ENCODE data around the gene RAB8B. TPM values are rescaled to one million over a fixed set of nuclear protein-coding genes. Genes with fewer than 3 reads are reported as not detected.
A peak's percentile ranks its signal among the peaks of the same experiment; 100 is the strongest.

The RAB8B gene
- total and polyA plus RNA-seq, 4 donors: 3.8 to 26.5 (median 7.6) TPM

- WGBS: 94% methylated on average over 2 of the region's 2 CpGs
Observed at GRCh38 chr15:63252292-63252691, 62.9 kb downstream of the RAB8B start.

GRCh38 chr15:63254991-63255390 lies 65.6 kb downstream of the RAB8B start:
- Histone ChIP-seq H3K4me1 (ENCODE audit: control insufficient read depth in 4 of 4, insufficient read depth in 4 of 4, low read length in 3 of 4) (no peaks in the 10 kb centered on the region), H3K9me3 (ENCODE audit: control insufficient read depth in 4 of 4, low read length in 3 of 4) (no peaks in the 10 kb centered on the region), H3K27me3 (ENCODE audit: control insufficient read depth in 4 of 4, insufficient read depth in 4 of 4, low read length in 3 of 4) (no peaks in the 10 kb centered on the region), H3K9ac (ENCODE audit: low read depth in 1 of 2, low read length in 2 of 2) (no peak overlapping the region), H3K4me3 (ENCODE audit: low read depth in 1 of 3, low read length in 3 of 3) (no peak overlapping the region), H3K36me3 (ENCODE audit: control insufficient read depth in 4 of 4, insufficient read depth in 3 of 4, low read depth in 1 of 4, low read length in 3 of 4) (peaks cover 4 to 5% (median 4%) of the 10 kb centered on the region in 4 donors), H3K27ac (ENCODE audit: low read depth in 1 of 2, low read length in 2 of 2) (no peak overlapping the region)
- 60% methylated on average over 2 of the region's 2 CpGs for WGBS
- no peak for TF ChIP-seq HNF4G (IDR thresholded peaks at IDR 0.05)
- TF ChIP-seq HNF4A (conservative IDR thresholded peaks at IDR 0.05): no peak
- DNase-seq (ENCODE audit: low spot score): no peak

More at GRCh38 chr15:63252292-63252691, 62.9 kb downstream of the RAB8B start:
- Histone ChIP-seq H3K4me3 (ENCODE audit: low read depth in 1 of 3, low read length in 3 of 3) (no peak overlapping the region), H3K36me3 (ENCODE audit: control insufficient read depth in 4 of 4, insufficient read depth in 3 of 4, low read depth in 1 of 4, low read length in 3 of 4) (peaks cover 2 to 5% (median 4%) of the 10 kb centered on the region in 4 donors), H3K4me1 (ENCODE audit: control insufficient read depth in 4 of 4, insufficient read depth in 4 of 4, low read length in 3 of 4) (no peaks in the 10 kb centered on the region), H3K9me3 (ENCODE audit: control insufficient read depth in 4 of 4, low read length in 3 of 4) (no peaks in the 10 kb centered on the region), H3K27me3 (ENCODE audit: control insufficient read depth in 4 of 4, insufficient read depth in 4 of 4, low read length in 3 of 4) (no peaks in the 10 kb centered on the region), H3K9ac (ENCODE audit: low read depth in 1 of 2, low read length in 2 of 2) (no peak overlapping the region), H3K27ac (ENCODE audit: low read depth in 1 of 2, low read length in 2 of 2) (no peak overlapping the region)
- no peak for DNase-seq (ENCODE audit: low spot score)
- no peak for TF ChIP-seq FOXA1 (IDR thresholded peaks at IDR 0.05)
- TF ChIP-seq MAX (IDR thresholded peaks at IDR 0.05): no peak
- no peak for TF ChIP-seq JUND (IDR thresholded peaks at IDR 0.05)
- no peak for TF ChIP-seq SP1 (IDR thresholded peaks at IDR 0.05)
- no peak for TF ChIP-seq ATF3 (IDR thresholded peaks at IDR 0.05)
- no peak for TF ChIP-seq HNF4G (IDR thresholded peaks at IDR 0.05)
- no peak for TF ChIP-seq RXRA (IDR thresholded peaks at IDR 0.05)

- Histone ChIP-seq H3K9me3 (ENCODE audit: control insufficient read depth in 4 of 4, low read length in 3 of 4) (no peaks in the 10 kb centered on the region), H3K4me3 (ENCODE audit: low read depth in 1 of 3, low read length in 3 of 3) (no peak overlapping the region), H3K27me3 (ENCODE audit: control insufficient read depth in 4 of 4, insufficient read depth in 4 of 4, low read length in 3 of 4) (no peaks in the 10 kb centered on the region), H3K27ac (ENCODE audit: low read depth in 1 of 2, low read length in 2 of 2) (no peak overlapping the region), H3K4me1 (ENCODE audit: control insufficient read depth in 4 of 4, insufficient read depth in 4 of 4, low read length in 3 of 4) (no peaks in the 10 kb centered on the region), H3K36me3 (ENCODE audit: control insufficient read depth in 4 of 4, insufficient read depth in 3 of 4, low read depth in 1 of 4, low read length in 3 of 4) (peaks cover 2 to 7% (median 4%) of the 10 kb centered on the region in 4 donors), H3K9ac (ENCODE audit: low read depth in 1 of 2, low read length in 2 of 2) (no peak overlapping the region)
- no peak for DNase-seq (ENCODE audit: low spot score)
- TF ChIP-seq RXRA (IDR thresholded peaks at IDR 0.05) (no peak), GABPA (IDR thresholded peaks at IDR 0.05 in 1 of 2, conservative IDR thresholded peaks at IDR 0.05 in 1 of 2) (no peak), JUND (IDR thresholded peaks at IDR 0.05) (no peak)
- WGBS: 93% methylated on average over 1 of the region's 1 CpG
Observed at GRCh38 chr15:63255489-63255990, 66.1 kb downstream of the RAB8B start.

- no peak overlapping the region for H3K27ac ChIP-seq (ENCODE audit: low read depth in 1 of 2, low read length in 2 of 2)
- H3K9me3 ChIP-seq (ENCODE audit: control insufficient read depth in 4 of 4, low read length in 3 of 4): no peaks in the 10 kb centered on the region
- WGBS: 88% methylated on average over 5 of the region's 5 CpGs
- H3K4me1 ChIP-seq (ENCODE audit: control insufficient read depth in 4 of 4, insufficient read depth in 4 of 4, low read length in 3 of 4): no peaks in the 10 kb centered on the region
- H3K4me3 ChIP-seq (ENCODE audit: low read depth in 1 of 3, low read length in 3 of 3): no peak overlapping the region
- H3K36me3 ChIP-seq (ENCODE audit: control insufficient read depth in 4 of 4, insufficient read depth in 3 of 4, low read depth in 1 of 4, low read length in 3 of 4): peaks cover 2 to 9% (median 4%) of the 10 kb centered on the region in 4 donors
- DNase-seq (ENCODE audit: low spot score): no peak
- no peaks in the 10 kb centered on the region for H3K27me3 ChIP-seq (ENCODE audit: control insufficient read depth in 4 of 4, insufficient read depth in 4 of 4, low read length in 3 of 4)
- no peak for TF ChIP-seq MAX (IDR thresholded peaks at IDR 0.05)
- TF ChIP-seq JUND (IDR thresholded peaks at IDR 0.05): peak in 1 of 2 donors; percentile 36
- H3K9ac ChIP-seq (ENCODE audit: low read depth in 1 of 2, low read length in 2 of 2): no peak overlapping the region
Observed at GRCh38 chr15:63256433-63257274, 67.2 kb downstream of the RAB8B start.
